Posterior vena cava (tissue), 2 donors: ENCODE results near the gene C20orf173. TPM values are rescaled to one million over a fixed set of nuclear protein-coding genes. Genes with fewer than 3 reads are reported as not detected.
"Not testable (repeated sequence)": the region's sequence is repeated elsewhere in the genome, so short reads cannot be mapped to it uniquely, and the experiment has no call there.

Source experiments
- DNase-seq: peaks from one replicate; pipeline ENCODE4 v3.0.0-alpha.2; 2020; ENCODE audit warnings: low spot score
- intact Hi-C, 2 donors: fragments of 100-400 bp; cut with DNase I; formaldehyde crosslinking; loops; one replicate each; pipeline versions ENCODE4 v1.14.1 to v1.14.2; 2022 to 2023
- long read RNA-seq, 2 donors: library from polyadenylated mRNA; unstranded; transcript quantifications; one replicate each; pipeline ENCODE4 v2.0.0, GENCODE V29; 2020 to 2021
- total RNA-seq, 2 donors: library from RNA; stranded (reverse); fragmentation: NEBNext Ultra II Directional; extraction: Animal tissue kit (Norgen Biotek cat#: 25700); gene quantifications; one replicate each; pipeline ENCODE4 v1.2.1, GENCODE V29; 2021
- donor health status: DM: yes; HTN: yes; CAD: no.
- donor health status: DM: yes; HTN: yes; CAD: no.

The C20orf173 gene
- total RNA-seq, result not detected
- long read RNA-seq, donor 1, result 0 reads
- long read RNA-seq, donor 2, result 0 reads

- DNase-seq, result no peak
- intact Hi-C loops, result no loop called here
Measured at GRCh38 chr20:35529552-35529951, at the start of gene C20orf173. TSS of gene C20orf173 (minus strand) at chr20:35529652. CDS start at chr20:35529373, 279 bp downstream.

DNA sequence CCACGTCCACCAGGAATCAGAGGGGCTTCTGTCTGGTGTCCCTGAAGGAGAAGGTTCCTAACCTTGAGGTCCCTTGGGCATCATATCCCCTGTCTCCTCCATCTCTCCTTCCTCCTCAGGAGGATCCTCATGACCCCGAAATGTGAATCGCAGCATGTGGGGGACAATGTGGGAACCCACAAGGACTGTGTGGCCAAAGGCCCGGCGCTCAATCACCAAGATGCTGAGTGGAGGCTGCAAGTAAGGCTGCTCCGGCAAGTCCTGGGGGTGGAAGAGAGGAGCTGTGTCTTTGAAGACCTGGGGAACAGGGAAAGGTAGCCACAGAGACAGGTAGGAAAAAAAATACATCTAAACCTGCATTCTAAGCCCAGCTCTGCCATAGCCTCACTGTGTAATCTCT lies 49.7 kb upstream of the C20orf173 start:
- DNase-seq, result no peak

GRCh38 chr20:35578469-35578868 lies 49.0 kb upstream of the C20orf173 start:
- intact Hi-C loops, result no loop called here
- DNase-seq, result no peak

More for the DNA sequence above, 49.7 kb upstream of the C20orf173 start:
- intact Hi-C loops, result no loop called here

DNA sequence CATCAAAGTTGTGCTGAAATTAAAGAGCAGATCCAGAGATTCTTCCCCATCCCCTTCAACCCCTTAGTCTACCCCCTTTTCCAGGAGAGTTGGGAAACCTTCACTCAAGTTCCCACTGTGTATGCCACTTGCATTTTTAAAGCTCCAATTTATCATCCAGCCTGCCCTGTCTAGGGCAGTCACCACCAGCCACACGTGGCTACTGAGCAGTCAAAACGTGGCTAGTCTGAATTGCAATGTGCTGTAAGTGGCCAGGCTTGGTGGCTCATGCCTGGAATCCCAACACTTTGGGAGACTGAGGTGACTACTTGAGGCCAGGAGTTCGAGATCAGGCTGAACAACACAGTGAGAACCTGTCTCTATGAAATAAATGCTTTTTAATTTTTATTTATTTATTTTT lies 47.4 kb upstream of the C20orf173 start:
- peak; percentile 9 for DNase-seq
- intact Hi-C loops, result no loop called here

GRCh38 chr20:35575958-35576357 lies 46.5 kb upstream of the C20orf173 start:
- intact Hi-C loops, result no loop called here
- DNase-seq, result peak; percentile 26

GRCh38 chr20:35572838-35573237 lies 43.4 kb upstream of the C20orf173 start:
- no peak for DNase-seq
- intact Hi-C loops, result no loop called here

DNA sequence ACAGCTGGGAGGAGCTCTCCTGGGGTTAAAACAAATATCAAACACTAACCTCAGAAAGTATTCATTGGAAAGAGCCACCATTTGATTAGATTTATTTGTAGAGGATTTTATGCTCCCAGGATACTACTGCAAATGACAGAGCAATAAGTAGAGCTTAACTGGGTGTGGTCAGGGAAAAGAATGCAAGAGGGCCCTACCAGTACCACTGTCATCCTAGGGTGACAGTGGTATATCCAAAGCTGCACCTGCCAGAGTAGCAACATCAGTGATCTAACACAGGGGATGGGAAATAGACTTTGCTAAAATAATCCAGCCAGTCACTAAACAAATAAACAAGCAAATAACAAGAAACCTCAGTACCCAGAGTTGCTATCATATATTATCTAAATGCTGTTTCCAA lies 42.1 kb upstream of the C20orf173 start:
- no peak for DNase-seq
- intact Hi-C loops, result no loop called here

GRCh38 chr20:35568645-35569044 lies 39.2 kb upstream of the C20orf173 start:
- intact Hi-C loops, result no loop called here
- DNase-seq, result no peak

GRCh38 chr20:35564905-35565304 lies 35.5 kb upstream of the C20orf173 start:
- intact Hi-C loops, result no loop called here
- no peak for DNase-seq

DNA sequence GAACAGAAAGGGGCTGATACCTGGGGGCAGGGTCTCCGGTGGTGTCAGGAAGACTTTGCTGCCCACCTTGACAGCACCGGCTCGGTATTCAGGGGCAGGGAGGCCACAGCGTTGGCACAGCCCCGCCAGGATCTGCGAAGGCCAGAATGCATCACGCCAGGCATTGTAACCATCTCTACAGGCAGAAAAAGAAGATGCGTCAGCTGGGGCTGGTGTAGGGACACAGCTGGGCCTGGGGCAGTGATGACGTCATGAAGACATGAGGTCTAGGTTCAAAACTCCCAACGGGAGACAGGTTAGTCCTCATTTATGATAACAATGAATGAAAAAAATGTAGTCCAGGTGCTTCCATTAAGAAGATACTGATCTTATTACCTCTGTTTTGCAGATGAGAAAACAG lies 34.4 kb upstream of the C20orf173 start:
- peak; percentile 77 for DNase-seq
- intact Hi-C loops, result no loop called here

DNA sequence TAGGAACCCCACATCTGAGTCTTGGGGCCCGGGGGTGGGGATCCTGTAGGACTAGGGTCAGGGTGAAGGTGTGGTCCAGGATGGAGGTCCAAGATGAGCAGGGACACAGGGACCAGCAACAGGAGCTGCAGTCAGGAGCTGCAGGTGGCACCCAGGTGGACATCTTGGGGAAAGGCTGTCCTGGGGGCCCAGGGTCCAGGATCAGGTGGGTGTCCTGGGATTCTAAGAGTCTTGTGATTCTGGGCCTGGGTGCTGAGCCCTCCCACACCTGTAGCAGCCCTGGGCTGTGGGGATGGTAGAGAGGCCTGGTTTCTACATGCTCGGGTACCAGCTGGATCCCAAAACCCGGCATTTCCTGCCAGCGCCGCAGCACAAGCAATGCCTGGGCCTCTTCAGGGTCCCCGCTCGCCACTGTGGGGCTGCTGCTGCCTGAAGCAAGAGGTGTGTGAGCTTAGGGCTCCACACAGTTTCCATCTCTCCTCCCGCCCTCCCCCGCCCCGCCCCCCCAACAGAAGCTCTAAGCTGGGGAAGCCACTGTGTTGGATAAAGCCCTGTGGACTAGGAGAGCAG lies 33.2 kb upstream of the C20orf173 start:
- intact Hi-C loops, result no loop called here
- no peak for DNase-seq

DNA sequence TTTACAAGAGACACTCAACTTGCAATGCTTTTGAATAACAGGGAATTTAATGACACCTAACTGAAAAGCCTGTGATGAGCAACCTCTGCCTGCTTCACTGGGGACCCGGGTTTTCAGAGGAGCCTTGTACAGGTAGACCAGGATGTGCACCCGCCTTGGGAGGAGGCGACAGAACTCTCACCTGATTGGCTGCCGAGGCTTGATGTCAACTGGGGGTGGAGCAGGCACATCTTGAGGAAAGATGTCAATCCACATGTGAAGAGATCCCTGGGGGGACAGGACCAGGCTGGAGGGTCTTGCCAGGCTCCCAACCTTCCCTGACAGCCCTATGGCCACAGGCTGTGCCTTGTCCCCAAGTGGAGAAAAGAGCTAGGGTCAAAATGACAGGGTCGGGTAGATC lies 32.2 kb upstream of the C20orf173 start:
- intact Hi-C loops, result no loop called here

GRCh38 chr20:35561268-35561667 lies 31.8 kb upstream of the C20orf173 start:
- DNase-seq, result no peak
- intact Hi-C loops, result no loop called here

More for the DNA sequence above, 32.2 kb upstream of the C20orf173 start:
- DNase-seq, result no peak

- intact Hi-C loops, result no loop called here
- no peak for DNase-seq
Measured at GRCh38 chr20:35560541-35560940, 31.1 kb upstream of the C20orf173 start.

- intact Hi-C loops, result no loop called here
- no peak for DNase-seq
Measured at GRCh38 chr20:35560105-35560511, 30.7 kb upstream of the C20orf173 start.

- no peak for DNase-seq
- intact Hi-C loops, result no loop called here
Measured at GRCh38 chr20:35559042-35559693, 29.7 kb upstream of the C20orf173 start.

DNA sequence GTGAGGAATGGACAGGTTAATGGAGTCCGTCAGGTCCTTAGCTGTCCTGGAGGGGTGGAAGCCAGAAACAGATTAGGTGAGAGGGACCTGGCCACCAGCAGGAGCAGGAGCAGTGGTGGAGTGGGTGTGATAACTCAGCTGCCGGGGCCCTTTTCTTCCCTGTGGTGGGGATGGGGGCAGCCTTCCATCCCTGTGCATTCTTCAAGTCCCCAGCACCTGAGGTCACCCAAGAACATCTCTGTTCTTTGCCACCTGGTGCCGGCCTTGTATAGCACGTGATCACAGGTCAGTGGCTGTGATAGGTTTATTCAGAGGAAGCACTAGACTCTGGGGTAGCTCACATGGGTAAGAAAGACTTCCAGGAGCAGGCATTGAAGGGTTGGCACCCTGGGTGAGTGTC lies 29.0 kb upstream of the C20orf173 start:
- intact Hi-C loops, result no loop called here
- no peak for DNase-seq

DNA sequence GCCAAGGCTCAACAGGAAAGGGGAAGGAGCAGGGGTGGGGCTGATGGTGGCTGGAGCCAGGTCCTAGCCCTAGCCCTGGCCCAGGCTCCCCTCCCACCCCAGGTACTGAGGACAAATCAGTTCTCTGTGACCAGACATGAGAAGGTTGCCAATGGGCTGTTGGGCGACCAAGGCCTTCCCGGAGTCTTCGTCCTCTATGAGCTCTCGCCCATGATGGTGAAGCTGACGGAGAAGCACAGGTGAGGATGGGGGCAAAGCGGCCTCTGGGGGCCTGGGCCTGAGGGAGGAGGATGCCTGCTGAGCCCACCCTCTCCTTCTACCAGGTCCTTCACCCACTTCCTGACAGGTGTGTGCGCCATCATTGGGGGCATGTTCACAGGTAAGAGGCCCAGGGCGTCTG lies 27.4 kb upstream of the C20orf173 start:
- intact Hi-C loops, result no loop called here
- DNase-seq, result no peak

DNA sequence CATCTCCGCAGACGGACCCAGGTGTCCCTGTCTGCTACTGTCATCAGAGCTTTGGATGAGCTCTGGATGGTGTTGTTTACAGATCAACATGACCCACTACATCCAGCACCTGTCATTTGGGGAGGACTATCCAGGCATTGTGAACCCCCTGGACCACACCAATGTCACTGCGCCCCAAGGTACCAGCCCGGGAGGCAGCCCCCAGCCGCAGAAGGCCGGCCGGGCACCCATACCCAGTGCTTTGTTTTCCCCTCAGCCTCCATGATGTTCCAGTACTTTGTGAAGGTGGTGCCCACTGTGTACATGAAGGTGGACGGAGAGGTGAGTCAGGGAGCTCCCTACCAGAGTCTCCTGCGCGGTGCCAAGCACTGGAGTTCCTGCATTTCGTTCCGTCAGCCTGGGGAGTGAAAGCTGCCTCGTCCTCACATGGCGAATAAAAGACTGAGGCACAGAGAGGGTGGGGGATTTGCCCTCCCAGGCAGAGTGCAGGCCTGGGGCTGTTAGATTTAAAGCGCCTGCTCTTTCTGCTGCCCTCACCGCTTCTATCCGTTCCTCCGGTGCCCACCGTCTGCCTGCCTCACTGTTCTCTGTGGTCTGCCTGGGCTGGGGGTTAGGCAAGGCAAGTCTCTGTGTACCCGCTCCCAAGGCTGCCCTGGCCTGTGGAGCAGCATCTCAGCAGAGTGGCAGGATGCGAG lies 26.6 kb upstream of the C20orf173 start:
- intact Hi-C loops, result no loop called here
- DNase-seq, result no peak

GRCh38 chr20:35555461-35555860 lies 26.0 kb upstream of the C20orf173 start:
- intact Hi-C loops, DNase-seq: not testable (repeated sequence)

- intact Hi-C loops, result no loop called here
- DNase-seq, result no peak
Measured at GRCh38 chr20:35552914-35553313, 23.5 kb upstream of the C20orf173 start.
